ENCODE data around the gene IL16. TPM values are rescaled to one million over a fixed set of nuclear protein-coding genes. Genes with fewer than 3 reads are reported as not detected.

Gene IL16
- total RNA-seq, 1 donor from 2014 or later, result 0.62 TPM

DNA sequence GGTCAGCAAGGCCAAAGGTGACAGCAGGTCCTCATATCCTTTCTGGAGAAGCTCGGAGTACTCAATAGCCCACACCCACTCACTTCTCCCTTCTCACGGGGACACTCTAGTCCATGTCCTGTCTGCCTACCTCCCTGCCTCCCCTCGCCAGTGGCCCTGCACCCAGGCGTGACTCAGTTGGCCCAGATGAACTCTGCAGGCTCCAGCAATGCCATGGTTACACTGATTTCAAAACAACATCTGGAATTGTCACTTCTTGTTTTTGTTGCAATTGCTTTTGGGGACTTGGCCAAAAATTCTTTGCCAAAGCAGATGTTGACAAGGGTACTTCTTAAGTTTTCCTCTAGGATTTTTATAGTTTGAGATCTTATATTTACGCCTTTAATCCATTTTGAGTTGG, 13.0 kb downstream of the IL16 start:
- no peak for DNase-seq

DNA sequence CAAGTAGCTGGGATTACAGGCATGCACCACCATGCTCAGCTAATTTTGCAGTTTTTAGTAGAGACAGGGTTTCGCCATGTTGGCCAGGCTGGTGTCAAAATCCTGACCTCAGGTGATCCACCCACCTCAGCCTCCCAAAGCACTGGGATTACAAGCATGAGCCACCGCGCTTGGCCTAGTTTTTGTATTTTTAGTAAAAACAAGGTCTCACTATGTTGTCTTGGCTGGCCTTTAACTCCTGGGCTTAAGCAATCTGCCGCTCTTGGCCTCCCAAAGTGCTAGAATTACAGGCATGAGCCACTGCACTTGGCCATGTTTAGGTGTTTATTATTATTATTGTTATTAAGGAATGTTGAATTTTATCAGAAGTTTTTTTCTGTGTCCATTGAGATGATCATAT, 14.7 kb downstream of the IL16 start:
- no peak for DNase-seq

DNA sequence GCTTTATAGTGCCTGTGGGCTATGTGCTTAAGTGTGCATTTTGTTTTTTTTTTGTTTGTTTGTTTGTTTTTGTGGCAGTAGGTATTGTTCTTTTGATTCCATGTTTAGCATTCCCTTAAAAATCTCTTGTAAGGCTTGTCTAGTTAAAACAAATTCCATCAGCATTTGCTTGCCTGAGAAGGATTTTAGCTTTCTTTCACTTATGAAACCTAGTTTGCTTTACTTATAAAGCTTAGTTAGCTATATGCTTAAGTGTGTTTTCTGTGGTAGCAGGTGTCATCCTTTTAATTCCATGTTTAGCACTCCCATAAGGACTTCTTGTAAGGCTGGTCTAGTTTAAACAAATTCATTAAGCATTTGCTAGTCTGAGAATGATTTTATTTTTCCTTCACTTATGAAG, 17.3 kb downstream of the IL16 start:
- DNase-seq, result no peak

DNA sequence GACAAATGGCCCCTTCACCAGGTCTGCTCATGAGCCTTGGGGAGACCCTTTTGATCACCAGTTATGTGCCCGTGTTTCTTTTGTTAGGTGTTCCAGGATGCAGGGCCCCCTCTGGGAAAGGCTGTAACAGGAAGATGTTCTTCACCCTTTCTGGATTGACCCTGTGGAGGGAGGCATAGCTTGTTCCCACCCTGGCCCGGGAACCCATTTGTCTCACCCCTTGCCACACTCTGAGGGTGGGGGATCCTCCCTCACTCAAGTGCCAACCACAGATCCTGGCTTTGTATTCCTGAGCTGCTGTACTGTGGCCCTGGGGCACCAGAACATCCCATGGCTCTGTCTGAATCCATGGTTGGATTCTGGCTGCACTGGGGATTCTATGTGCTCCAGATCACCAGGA, 18.9 kb downstream of the IL16 start:
- no peak for DNase-seq

DNA sequence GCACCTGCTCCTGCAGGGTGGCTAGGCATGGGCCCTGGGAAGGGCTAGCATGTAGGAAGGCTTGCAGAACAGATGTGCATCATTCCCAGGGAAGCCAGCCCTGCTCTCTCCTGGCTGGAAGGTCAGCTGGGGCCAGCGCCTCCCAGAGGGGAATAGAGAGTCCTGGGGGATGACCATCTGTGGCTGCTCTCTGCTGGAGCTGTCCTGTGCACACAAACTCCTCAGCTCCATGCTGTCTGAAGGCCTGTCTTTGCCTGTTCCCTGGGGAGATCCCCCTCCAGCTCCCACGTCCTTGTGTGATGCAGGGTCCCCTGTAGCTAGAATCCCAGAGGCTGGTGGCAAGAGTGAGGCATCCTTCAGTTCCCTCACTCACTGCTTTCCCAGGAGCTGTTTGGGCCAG, 19.3 kb downstream of the IL16 start:
- no peak for DNase-seq

DNA sequence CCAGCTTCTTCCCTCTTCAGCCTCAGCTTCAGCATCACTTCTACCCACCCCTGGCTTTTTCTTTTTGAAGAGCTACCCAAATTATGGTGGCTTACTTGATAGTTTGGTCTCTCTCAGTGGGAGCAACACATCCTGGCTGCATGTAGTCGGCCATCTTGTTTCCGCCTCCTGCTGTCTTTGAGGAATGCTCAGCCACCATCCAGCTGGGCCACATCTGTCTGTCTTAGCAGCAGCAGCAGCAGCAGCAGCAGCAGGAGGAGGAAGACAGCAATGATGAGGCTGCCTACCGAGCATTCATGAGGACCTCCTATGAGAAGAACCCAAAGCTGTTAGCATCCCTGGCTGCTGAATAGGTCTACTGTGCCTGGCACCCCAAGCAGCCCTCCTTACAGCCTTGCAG, 19.7 kb downstream of the IL16 start:
- no peak for DNase-seq

DNA sequence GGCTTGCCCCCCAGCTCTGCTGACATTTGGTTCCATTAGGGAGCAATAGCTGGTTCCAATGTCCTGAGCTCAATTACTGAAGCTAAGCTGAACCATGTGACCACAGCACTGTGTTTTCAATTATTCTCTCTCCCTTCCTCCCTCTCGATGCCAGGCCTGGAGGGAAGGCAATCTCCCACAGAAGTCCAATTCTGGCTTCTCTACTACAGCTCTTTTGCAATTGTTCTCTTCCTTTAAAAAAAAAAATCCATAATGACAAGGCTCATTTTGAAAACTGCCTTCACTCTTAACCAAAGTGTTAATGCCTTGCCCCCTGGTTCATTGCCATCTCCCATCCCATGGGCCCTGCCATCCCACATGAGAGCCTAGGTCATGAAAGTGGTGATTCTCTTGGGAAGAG, 24.8 kb downstream of the IL16 start:
- no peak for DNase-seq

DNA sequence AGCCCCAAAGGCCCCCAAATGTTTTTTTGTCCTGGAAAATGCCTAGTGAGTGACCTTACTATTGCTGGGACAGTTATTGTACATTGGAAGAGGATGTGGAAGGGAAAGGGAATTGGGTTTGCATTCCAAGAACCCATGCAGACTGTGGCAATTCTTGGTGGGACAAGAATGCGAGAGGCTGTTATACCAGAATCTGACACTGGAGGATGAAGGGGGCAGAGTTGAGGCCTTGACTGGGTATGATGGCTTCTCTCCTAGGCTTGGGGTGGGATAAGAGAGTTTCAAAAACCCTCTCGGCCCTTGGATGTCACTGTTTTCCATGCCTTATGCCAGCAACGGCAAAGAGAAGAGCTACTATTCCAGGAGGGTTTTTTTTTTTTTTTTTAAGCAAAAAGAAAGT, 25.3 kb downstream of the IL16 start:
- DNase-seq, result no peak

DNA sequence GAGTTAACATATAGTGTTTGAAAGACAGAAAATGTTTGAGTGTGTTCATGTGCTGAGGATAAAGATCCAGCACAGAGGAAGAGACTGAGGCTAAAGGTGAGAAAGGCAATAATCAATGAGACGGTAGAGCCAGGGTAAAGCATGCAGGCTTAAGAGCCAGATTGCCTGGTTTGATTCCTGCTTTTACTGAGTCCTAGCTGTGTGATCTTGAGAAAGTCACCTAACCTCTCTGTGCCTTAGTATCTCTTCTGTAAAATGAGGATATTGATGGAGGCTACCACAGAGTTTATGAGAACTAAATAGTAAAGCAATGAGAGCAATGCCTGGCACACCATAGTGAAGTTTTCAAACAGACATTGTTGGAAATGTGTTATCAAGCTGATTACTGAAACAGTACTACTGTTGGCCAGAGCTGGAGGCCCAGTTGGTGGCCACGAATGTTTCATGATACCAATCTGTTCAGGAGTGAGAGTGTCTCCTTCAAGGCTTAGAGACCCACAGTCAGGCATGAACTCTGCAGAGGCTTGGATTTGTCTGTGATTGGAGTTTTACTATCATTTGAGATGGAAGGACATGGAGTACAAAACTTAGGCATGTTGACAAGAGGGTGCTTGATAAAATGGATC, 26.8 kb downstream of the IL16 start:
- no peak for DNase-seq

DNA sequence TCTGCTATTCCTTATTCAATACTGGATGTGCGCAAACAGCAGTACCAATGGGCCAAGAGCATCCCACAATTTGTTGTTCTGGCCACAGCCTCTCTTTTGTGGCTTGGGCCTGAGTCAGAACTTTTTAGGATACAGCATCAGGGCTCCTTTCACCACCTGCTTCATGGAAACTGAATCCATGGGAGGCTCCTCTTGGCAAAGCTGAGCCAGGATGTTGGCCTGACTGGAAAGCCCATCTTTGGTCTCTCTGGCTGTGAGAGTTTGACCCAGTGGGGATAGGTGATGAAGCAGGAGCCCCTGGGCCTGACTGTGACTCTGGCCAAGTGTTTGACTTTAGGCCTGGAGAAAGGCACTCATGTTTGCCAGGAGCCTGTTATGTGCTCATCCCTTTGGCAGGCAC, 27.6 kb downstream of the IL16 start:
- DNase-seq, result no peak

DNA sequence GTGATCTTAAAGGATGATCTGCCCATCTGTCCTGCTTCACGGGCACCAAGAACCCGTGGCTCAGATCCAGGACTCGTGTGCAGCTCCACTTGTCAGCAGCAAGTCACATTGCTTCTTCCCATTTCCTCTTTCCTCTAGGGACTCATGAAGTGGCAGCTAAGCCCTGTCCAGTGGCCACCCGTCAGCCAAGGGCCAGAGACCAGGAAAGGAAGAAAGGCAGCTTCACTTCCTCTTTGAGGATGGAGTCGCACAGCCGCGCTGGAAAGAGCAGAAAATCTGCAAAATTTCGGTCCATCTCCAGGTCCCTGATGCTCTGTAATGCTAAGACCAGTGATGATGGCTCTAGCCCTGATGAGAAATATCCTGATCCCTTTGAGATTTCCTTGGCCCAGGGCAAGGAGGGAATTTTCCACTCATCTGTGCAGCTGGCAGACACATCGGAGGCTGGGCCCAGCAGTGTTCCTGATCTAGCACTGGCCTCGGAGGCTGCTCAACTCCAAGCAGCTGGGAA, 28.5 kb downstream of the IL16 start:
- no peak for DNase-seq

DNA sequence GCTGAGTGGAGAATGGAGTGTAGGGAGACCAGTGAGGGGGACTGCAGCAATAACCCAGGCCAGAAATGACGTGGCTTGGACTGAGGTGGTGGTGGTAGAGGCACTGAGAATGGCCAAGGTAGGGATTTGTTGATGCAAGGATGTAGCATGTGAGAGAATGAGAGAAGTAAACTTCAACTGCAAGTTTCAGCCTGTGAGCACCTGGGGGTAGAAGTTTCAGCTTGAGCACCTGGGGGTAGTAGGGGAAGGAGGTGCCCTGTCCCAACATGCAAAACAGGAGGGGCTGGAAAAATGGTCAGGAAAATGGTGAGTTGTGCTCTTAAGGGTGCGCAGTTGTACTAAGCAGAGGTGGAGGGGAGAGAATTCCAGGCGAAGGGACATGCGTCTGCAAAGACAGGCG, 31.0 kb downstream of the IL16 start:
- DNase-seq, result no peak

DNA sequence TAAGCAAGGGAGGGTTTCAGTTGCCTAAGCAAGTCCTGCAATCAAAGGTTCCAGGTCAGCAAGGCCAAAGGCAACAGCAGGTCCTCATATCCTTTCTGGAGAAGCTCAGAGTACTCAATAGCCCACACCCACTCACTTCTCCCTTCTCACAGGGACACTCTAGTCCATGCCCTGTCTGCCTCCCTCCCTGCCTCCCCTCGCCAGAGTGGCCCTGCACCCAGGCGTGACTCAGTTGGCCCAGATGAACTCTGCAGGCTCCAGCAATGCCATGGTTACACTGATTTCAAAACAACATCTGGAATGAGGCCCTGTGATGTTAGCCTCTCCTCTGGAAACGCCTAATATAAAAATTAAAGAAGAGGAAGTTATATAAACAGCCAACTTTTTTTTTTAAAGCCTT, 32.9 kb downstream of the IL16 start:
- DNase-seq, result no peak

DNA sequence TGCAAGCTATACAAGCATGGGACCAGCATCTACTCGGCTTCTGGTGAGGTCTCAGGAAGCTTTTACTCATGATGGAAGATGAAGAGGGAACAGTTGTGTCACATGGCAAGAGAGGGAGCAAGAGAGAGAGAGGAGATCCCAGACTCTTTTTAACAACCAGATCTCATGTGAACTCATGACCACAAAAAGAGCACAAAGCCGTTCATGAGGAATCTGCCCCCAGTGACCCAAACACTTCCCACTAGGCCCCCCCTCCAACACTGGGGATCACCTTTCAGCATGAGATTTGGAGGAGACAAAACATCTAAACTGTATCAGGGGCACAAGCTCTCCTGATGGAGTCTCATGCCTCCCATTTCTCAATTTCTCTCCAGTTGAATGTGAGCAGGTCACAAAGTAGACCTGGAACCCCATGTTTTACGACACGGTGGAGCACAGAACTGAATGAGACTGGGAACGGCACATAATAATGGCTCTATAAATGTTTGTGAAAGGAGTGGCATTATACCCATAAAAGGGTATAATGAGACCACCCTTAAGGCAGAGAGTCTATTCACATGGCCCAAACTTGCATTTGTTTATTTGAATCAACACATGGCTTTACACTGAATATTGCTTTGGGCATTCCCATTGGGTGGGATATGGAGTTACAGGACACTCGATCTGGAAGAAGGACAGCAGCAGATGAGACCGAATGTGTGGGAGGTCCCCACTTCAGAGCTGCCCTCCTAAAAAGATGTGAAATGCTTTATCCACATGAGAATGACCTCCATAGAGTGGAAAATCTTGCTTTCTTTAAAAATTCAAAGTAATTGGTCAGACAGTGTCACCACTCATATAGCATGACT, 38.8 kb downstream of the IL16 start:
- no peak for DNase-seq

DNA sequence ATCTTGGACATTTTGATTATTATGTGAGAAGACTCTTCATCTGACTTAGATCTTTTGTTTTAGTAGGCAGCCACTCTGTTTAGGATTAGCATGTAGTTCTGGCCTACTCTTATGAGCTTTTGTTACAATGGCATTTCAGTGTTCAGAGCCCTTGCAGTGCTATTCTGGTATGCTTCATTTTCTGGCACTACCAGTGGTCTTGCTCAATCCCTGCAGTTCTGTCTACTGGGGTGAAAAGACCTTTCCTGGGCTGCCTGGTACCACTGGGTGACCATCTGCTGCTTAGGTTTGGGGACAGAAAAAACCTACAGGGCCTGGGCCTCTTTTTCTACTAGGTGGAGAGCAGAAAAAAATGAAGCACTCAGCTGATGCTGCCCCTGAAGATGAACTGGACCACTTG, 42.5 kb downstream of the IL16 start:
- no peak for DNase-seq

DNA sequence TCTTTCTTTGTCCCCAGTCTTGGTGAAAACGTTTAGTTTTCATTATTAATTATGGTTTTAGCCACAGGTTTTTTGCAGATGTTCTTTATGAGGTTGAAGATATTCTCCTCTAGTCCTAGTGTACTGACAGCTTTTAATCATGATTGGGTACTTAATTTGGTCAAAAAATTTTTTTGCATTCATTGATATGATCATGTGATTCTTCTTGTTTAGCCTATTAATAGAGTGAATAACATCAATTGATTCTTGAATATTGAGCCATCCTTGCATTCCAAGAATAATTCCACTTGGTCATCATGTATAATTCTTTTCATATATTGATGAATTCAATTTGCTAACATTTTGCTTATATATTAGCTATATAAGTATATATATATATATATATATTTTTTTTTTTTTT, 46.1 kb downstream of the IL16 start:
- no peak for DNase-seq

DNA sequence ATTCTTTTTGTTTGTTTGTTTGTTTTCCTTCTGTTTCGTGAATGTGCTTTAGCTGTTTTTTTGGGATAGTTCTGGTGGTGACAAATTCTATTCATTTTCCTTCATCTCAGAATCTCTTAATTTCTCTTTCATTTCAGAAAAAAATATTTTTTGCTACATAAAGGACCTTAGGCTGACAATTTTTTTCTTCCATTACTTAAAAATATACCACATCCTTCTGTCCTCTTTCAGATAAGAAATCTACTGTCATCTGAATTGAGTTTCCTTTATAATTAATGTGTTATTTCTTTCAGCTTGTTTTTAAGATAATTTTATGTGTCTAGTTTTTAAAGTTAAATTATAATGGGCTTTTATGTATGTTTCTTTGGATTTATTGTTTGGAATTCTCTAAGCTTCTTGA, 47.6 kb downstream of the IL16 start:
- DNase-seq, result no peak

DNA sequence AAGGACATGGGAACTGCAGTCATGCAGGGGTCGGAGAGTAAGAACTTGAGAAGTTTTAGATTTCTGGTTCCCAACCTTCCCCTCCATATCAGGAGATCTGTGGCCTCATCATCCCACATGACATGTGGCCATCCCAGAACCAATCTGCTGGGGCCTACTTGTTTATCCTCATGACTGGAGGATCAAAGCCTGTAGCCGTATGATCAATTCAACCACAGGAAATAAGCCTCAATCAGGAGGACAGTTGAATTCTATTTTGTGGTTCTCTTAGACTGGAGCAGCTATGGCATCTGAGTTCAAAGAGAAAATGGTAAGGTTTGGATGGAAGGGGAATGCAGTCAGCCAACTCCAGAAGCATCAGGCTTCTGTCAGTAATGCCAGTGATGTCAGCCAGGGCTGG, 57.2 kb downstream of the IL16 start:
- no peak for DNase-seq

DNA sequence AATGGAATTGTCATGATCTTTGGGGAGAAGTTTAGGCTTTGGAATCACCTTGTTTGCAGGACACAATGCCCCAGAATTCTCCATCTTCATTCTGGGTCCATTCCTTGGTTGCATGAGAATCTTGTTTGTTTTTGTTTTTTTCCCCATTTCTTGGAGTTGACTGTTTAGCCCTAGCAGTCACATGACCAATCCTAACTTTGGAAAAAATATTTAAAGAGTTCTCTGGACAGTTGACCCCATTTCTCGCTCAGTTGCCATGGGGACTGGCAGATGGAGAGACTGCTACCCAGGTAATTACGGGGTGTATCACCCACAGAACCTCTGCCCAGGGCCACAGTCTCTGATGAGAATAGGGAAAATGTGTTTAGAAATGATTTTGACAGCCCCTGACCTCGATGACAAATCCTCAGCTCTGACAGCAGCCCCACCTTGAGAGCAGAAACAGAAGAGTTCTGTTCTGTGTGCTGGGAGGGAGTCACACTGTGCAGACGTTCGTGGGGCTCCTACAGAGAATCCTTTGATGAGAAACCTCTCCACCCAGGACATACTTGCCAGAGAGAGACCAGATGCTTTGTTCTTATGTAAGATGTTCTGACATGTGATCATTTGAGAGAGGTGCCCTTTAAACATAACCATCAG, 57.7 kb downstream of the IL16 start:
- no peak for DNase-seq

DNA sequence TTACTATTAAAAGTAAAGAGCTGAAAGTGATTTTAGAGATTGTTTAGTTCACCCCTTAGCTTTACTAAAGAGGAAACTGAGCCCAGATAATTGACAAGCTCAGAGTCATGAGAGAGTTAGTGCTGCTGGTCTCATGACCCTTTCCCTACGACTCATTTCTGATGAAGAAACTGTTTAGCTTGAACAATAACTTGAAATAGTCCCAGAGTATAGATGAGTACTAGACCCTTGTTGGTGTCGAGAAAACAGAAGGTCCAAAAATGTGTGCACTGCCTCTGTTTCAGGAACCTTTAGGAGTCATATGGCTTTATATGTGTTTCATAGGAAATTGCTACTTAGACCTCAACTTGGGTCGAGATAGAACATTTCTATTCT, 58.2 kb downstream of the IL16 start:
- DNase-seq, result no peak

DNA sequence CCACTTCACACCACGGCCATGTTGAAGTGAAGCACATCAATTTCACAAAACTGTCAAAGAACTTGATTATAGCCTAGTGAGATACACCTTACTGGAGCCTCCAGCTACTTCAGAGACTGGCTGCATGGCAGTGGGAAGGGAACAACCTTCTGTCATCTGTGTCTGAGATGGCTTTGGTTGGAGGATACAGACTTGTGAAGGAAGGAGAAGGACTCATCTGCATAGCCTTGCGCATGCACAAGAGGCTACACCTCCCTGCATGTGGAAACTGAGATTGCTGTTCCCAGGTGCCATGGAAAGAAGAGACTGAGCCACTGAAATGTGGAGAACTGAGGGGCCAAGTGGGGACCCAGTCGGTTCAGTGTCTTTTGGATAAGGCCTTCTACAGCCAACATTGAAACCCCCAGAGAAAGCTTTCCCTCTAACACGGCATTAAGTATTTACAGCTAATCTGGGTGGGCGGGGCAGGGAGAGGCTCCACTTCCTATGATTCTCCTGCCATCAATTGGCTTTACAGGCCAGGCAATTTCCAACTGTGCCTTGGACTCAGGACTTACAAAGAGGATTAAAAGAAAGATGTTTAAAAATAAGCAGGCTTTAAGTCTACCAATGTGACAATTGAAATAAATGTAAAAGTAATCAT, 58.8 kb downstream of the IL16 start:
- DNase-seq, result no peak

DNA sequence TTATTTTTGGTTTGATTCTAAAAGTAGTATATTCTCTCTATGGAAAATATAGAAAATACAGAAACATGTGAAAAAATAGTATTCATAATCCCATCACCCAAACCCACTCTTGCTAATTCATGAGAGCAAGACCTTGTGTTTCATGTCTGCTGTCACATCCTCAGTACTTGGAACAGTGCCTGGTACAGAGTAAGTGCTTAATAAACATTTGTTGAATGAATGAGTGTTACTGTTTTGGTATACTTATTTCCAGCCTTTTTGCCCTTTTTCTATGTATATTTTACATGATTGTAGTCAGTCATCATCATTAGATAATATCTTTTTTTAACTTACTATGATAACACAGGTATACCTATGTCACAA, 59.3 kb downstream of the IL16 start:
- no peak for DNase-seq

DNA sequence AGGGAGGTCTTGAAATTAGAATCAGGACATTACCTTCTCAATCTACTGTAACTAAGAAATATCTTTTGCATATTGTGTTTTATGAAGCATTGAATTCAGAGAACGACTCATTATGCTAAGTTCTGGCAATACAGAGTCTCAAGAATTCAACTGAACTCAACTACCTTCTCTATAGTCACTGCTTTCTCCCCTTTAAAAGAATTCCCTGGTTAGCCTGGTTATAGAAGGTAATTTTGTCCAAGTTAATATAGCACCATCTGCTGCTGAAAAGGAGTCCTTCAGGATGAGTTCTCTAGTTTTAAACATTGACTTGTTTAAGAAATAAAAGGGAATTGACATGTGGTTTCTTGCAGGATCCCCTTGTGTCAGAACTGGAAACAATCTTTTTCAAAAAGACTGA, 60.2 kb downstream of the IL16 start:
- DNase-seq, result no peak
